D721Med (cell line): Measurements from ENCODE around the gene ABAT.

Experiments used
- DNase-seq: peaks from one replicate; pipeline ENCODE4 v3.0.0; 2011; ENCODE audit warnings: low spot score; ENCODE audit not compliant: insufficient read length
- FAIRE-seq: peaks from 2 replicates; lab custom pipeline; 2011; peaks lifted over from hg19 to GRCh38; lab: Jason Lieb, UNC
- CTCF ChIP-seq: IDR thresholded peaks from 2 replicates; pipeline ENCODE4 v1.5.1; 2012; ENCODE audit warnings: mild to moderate bottlenecking, control low read depth; ENCODE audit not compliant: insufficient read depth; ENCODE audit errors: missing control alignments

Gene ABAT

DNA sequence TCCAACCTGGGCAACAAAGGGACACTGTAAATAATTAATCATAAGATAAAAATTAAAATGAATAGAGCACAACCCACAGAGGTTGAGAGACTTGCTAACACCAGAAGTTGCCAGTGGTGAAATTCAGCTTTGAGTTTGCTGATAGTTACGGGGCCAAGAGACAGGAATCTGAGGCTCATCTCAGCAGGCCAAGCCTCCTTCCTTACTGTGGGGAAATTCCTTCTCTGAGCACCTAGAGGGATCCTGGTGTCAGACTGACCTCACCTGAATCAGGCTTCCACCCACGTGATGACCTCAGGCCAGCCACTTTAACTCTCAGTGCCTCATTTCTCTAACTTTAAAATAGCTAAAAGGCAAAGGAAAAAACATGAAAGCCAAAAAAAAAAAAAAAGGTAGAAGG, 4.7 kb downstream of the ABAT start:
- DNase-seq: no peak
- FAIRE-seq: no peak
- no peak for TF ChIP-seq CTCF

DNA sequence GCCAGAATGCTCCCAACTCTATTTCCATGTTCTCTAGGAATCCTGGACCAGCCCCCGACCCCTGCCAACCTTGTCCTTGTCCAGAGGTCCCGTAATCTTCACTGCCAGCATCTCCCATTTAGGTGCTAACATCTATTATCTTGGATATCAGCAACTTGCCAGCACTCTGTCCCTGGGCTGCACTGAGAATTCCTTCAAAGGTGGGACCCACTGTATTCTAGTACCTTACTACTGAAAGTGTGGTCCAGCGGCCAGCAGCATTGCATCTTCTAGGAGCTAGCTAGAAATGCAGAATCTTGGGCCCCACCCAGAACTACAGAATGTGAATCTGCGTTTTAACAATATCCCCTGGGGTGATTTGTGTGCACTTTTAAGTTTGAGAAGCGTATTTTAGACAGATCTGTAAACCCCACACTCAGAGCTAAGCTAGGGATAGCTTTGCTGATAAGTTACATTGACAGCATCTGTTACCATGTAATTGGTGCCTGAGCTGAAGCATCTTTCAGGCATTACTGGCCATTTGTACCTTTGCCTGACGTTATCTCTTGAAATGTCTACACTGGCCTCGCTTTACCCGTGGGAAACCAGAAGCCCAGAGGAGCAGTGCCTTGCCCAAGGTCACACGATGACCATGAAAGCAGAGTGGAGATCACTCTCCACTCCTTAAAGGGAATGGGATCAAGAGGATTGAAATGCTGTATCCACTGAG, 8.3 kb downstream of the ABAT start:
- DNase-seq: no peak
- FAIRE-seq: no peak
- TF ChIP-seq CTCF: no peak

DNA sequence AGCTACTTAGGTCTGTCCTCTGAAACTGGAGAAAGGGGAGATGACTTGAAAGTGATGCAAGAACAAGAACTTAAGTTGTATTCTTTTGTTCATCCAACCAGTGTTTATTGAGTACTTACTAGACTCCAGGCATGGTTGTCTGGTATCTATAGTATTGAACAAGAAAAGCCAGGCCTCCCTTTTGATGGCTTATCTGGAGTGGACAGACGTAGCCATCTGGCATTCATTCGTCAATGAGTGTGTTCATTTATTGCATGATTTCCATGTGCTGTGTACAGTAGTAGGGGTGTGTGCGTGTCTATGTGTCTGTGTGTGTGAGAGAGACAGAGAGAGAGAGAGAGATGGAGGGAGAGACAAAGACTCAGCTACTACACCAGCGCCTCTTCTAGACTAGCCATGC, 9.2 kb downstream of the ABAT start:
- FAIRE-seq (no peak), DNase-seq (no peak)
- no peak for TF ChIP-seq CTCF

DNA sequence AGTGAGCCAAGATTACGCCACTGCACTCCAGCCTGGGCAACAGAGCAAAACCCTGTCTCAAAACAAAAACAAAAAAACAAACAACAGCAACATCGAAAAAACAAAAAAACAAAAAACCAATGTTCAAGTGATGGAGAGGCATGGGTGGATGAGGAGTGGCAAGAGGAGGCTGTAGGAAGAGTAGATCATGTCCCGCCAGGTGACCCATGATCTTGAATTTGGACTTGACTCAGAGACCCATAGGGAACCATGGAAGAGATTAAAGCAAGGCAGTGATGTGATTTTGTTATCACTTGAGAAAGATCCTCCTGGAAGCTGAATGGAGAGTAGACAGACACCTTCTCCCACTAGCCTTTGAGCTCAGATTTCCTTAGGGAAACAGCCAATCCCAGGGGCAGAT, 11.2 kb downstream of the ABAT start:
- DNase-seq (no peak), FAIRE-seq (no peak)
- TF ChIP-seq CTCF: no peak

DNA sequence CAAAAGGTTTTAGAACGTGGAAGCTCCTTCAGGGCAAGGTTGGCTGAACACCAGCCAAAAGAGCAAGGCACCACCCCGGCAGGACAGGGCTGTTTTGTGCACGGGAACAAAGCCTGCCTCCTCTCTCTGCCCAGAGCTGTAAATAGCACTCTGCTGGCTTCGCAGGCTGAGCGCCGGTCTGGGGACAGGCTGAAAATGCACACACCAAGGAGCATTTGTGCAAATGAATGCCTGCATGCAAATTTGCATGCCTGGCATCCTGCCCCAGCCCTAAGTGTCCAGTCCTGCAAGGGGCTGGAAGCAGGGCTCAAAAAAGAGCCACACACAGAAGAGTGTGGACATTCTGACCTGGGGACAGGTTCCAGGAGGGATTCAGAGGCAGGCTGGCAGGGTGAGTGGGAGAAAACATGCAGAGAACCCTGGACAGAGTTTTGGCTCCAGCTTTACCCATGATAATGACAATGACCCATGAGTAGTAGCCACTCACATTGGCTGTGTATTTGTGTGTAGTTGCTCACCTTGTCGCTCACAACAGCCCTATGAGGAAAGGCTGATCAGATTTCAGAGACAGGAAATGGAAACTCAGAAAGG, 11.7 kb downstream of the ABAT start:
- DNase-seq: no peak
- no peak for TF ChIP-seq CTCF
- FAIRE-seq: no peak

GRCh38 chr16:8686879-8687278, 12.5 kb downstream of the ABAT start:
- no peak for FAIRE-seq
- no peak for TF ChIP-seq CTCF
- DNase-seq: no peak

- FAIRE-seq: no peak
- no peak for TF ChIP-seq CTCF
- DNase-seq: no peak
These were observed 15.3 kb downstream of the ABAT start for GRCh38 chr16:8689686-8690085.
